Right forelimb (tissue), 1 donor: ENCODE results near the gene MRNIP.

ENCODE experiments used
- DNase-seq: peaks from one replicate; pipeline ENCODE4 v3.0.0-alpha.2; 2018

Gene MRNIP

DNA sequence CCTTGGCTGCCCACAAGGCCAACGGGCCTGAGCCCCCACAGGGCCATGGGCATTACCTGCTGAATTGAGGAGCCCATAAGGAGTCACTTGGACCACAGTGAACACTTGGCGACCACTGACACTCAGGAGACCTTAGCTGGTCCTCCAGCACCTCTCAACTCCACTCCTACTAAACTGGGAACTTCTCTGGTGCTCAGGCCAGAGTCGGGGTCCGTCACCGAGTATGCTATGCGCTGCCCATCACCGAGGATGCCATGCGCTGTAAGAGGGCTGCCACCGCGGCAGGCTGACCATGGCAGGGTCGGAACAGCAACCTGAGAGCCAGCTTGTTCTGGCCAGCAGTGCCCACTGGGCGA lies 38.5 kb downstream of the MRNIP start:
- DNase-seq, result peak; percentile 53

DNA sequence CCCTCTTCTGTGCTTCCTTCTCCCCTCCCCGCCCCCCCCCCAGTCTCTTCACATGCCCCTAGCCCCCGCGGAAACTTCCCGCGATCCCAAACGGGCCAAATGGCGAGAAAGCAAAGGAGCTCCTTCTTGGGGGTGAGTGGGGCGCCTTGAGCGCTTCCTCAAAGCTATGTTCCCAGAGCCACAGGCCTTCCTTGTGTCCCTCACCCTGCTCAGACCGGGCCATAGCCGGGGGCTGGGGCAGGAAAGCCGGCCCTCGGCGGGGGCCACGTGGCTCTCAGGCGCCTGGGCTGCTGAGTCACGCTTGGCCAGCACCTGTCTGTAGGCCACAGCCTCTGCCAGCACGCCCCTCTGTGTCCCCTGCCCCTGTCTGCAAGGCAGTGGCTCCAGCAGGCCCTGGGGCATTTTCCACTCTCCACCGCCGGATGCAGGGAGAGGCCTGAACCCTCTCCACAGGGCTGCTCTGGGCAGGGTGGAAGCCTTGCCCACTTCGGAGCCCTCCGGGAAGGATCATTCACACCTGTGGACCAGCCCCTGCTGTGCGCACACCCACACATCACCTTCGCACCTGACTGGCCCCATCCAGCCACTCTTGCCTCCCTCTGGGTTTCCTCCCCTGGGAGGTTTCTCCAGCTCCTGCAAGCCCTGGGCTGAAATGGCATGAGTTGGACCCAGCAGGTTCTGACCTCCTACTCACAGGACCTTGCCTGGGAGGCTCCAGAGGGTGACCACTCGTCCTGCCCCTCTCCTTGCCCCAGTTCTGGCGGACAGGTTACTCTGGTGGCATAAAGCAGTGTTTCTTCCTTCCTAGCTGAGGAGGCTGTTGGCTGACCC lies 39.1 kb downstream of the MRNIP start:
- peak; percentile 68 for DNase-seq

DNA sequence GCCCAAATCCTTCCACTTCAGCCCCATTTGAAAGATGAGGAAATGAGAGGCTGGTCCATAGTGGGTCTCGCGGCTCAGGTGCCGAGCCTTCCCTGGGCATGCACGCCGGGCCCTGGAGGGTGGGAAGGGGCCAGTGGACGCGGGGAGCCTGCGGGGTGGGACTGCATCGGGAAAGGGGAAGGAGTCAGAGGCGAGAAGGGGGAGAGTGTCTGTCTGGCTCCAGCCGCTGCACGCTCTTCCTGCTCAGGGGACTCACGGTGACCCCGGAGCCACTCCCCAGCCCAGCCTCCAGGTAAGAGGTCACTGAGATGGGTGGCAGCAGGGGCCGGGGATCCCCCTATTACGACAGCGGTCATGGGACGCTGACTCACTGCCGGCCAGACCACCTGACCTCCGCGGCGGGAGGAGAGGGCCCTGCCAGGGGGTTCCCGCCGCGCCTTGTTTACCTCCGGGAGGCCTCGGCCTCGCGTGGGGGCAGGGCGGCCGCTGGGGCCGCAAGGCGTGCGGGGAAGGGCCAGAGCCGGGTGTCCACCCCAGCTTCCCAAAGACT lies 39.8 kb downstream of the MRNIP start:
- peak; percentile 85 for DNase-seq

DNA sequence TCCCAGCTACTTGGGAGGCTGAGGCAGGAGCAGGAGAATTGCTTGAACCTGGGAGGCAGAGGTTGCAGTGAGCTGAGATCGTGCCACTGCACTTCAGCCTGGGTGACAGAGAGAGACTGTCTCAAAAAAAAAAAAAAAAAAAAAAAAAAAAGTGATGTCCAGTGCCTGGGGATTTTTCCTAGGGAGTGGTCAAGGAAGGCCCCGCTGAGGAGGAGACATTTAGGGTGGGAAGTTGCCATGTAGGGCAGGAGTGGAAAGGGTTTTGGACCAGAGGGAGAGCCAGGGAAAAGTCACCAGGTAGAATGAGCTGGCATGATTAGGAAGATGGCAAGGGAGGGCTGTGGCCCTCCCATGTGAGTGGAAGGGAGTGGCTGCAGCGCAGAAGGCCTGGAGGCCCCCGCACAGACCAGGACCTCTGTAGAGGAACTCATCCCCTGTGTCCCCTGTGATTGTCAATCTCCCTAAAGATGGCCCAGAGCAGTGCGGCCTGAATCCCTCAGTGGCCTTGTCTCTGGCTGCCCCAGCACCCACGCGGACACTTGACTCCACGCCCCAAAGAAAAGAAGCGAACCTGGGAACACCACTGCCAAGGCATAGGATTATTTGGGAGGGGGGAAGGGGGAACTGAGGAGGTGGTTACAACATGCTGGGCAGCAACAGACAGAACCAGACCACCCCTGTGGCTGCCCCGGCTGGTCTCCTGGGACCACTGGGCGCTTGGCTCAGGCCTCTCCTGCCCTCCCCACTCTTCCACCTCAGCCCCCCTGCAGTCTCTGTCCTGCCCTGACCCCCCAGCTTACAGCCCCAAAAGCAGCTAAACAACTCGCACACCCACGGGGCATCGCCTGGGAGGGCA lies 40.5 kb downstream of the MRNIP start:
- DNase-seq, result peak; percentile 45

DNA sequence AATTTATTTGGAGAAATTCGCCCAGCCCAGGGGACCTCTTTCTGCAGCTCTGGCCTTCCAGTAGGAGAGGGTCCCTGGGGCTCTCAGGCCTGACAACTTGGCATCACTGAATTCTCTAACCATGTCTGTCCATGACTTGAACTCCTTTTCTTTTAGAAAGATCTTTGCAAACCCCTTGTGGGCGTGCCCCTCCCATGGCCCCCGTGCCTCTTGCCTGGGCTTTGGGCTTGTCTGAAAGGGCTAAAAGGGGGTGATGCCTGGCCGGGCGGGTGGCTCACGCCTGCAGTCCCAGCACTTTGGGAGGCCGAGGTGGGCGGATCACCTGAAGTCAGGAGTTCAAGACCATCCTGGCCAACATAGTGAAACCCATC lies 41.2 kb downstream of the MRNIP start:
- DNase-seq, result no peak

DNA sequence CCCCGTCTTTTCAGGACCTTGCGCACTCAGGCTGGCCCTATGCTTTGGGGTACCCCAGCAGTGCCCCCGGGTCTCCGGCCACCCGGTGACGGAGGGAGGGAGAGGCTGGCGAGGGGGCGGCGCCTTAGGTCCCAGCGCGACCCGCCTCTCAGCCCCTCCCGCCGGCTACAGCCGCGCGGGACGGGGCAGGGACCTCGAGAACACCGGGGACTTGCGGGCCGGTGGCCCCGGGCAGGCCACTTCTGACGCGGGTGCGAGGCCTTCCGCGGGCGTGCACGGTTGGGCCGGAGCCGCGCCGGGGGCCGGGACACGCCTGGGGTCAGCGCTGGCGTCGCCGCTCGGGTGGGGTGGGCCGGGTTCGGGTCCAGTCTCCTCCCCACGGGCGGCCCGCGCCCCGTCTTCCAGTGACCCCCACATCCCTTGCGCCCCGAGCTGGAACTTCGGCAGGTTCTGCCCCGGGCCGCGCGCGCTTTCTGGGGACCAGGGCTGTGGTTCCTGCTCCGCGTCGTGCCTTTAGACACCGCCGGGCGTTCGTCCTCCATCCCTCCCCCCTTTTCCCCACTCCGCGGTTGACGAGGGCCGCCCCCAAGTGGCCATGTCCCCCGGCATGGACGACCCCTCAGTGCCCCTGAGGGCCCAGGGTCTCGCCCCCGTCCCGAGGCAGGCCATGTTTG lies 41.7 kb downstream of the MRNIP start:
- no peak for DNase-seq

DNA sequence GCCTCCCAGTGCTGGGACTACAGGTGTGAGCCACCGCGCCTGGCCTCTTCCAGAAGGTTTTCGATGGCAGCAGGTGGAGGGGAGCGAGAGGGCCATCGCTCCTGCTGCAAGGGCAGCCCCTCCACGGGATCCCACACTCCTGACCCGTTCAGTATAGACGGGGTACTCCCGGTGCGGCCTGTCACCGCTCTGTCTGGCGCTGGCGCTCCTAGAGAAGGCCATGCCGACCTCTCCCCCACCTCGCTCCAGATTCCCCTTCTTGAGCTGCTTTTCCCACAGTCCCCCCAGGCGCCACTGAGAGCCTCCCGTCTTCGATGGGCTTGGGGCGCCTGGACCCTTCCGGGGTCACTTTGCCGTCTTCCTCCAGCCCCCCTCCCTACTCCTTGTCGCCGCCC lies 42.2 kb downstream of the MRNIP start:
- no peak for DNase-seq

DNA sequence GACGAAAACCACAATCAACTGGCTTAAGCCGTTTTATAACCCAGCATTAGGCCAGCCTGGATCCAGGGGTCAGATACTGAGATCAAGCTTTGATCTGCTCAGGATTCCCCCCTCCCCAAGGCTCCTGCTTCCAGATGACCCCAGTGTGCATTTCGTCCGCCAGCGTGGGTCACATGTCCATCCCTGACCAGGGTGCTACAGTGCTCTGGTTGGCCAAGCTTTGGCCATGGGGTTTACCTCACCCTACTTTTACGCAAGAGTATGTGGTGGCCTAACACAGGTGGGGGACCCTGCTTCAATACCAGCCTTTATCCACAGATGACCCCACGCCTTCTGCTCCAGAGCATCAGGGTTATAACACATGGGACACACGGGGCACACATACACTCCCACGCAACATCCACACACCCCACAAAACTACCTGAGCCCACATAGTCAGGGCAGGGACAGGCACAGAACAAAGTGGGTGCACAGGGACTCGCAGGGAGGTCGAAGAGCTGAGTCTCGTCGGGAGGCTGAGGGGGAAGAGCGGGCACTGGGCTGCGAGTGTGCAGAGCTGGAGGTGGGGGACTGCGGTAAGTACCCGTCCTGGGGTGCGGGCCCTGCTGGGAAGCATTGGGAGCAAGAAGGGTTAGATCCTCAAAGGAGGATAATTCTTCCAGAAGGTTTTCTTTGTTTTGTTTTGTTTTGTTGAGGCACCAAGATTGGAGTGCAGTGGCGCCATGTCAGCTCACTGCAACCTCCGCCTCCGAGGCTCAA lies 42.9 kb downstream of the MRNIP start:
- peak; percentile 41 for DNase-seq

DNA sequence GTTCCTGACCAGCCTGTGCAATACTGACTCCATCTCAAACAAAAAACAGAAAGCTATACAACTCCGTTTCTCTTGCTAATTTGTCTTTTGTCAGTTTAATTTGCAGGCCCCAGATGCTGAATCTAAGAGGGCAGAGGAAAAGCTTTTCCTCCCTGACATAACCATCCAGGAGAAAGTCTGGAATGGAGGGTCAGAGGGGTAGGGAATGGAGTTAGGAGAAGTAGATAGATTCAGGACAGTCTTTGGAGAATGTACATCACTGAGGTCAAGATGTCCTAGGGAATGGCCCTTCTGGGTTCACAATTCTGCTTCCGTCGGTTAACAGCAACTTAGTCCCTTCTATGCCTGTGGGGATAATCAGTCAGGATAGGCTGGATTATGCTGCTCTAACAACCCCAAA lies 44.5 kb downstream of the MRNIP start:
- DNase-seq, result no peak

DNA sequence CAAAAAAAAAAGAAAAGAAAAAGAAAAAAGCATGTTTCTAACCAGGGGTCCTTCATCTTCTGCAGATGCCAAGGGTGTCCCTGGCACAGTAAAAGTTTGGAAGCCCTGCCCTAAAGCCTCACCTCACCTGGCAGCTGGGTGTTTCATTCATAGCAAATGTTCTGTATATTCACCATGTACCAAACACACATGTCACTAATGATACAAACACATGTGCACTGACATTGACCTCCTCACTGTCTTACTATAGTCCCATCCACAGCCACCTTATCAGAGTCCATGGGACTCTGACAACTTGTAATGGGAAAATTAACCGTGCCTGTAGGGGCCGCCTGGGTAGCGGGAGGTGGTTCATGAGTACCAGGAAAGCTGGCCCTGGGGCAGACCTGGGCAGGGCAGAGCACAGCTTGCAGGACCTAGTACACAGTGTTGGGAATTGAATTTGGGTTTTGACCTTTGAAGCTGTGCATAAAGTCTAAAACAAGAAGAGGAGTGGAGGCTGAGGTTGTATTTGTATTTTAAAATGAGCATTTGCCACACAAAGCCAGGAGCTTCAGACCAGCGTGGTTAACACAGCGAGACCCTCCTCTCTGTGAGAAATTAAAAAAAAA lies 45.5 kb downstream of the MRNIP start:
- no peak for DNase-seq

DNA sequence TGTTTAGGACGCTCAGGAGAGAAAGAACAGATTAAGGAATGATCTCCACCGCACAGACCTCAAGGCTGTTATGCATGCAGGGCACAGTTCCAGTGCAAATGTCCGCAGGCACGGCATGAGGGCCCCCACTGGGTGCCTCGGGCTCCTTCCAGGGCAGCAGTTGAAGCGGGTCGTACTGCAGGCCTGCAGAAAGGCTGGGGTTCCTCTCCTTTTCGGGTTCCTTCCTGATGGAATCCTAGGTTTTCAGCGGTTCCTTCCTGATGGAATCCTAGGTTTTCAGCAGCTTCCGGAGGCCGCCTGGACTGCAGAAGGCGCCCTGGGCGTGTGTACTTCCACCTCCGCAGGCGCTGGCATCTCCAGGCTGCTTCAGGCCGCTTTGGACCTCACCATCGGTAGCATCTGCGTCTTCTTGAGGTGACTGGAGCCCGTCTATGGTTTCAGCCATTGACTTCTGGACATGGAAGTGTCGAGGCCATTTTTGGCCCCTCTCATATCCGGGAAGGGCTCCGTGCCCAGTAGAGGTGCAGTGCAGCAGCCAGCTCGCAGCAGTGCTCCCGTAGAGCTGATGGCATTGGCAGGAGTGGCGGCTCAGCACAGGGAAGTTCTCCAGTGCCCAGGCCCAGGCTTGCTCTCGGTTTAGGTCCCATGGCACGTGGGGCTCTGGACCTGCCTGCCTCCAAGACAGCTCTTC lies 46.3 kb downstream of the MRNIP start:
- no peak for DNase-seq

DNA sequence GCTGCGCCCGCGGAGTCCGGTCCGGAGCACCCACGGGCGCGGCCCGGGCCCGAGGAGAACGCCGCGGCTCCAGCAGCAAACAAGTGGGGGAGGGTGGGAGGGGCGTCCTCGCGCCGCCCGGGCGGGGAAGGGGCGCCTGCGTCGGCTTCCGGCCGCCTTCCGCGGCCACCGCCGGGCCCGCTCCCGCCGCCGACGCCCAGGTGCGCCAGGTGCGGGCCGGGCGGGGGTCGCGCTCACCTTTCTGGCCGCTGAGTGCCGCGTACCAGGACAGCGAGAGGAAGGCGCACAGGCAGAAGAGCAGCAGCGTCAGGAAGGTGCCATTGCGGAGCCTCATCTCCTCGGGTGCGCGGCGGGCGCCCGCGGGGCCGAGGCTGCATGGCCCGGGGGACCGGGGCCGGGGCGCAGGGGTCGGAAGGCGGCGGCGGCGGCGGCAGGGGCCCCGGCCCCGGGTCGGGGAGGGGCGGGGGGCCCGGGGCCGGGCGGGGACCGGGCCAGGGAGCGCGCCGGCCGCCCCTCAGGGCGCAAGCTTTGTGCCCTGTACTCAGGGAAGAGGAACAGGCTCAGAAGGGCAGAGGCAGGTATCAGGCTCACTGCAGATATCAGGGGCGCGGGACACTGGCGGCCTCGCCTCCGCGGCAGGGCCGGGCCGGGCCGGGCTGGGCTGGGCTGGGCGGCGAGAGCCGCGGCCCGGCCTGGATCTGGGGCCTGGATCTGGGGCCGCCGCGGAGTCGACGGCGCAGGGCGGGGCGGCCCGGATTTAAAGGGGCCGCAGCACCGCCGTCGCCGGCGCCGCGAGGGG lies 52.2 kb downstream of the MRNIP start, which contains the start of gene MGAT4B:
Gene MGAT4B (minus strand): TSS at position 617 of the 799 bp plus-strand sequence. CDS start 283 bp downstream, at position 334.
- DNase-seq, result peak; percentile 85

DNA sequence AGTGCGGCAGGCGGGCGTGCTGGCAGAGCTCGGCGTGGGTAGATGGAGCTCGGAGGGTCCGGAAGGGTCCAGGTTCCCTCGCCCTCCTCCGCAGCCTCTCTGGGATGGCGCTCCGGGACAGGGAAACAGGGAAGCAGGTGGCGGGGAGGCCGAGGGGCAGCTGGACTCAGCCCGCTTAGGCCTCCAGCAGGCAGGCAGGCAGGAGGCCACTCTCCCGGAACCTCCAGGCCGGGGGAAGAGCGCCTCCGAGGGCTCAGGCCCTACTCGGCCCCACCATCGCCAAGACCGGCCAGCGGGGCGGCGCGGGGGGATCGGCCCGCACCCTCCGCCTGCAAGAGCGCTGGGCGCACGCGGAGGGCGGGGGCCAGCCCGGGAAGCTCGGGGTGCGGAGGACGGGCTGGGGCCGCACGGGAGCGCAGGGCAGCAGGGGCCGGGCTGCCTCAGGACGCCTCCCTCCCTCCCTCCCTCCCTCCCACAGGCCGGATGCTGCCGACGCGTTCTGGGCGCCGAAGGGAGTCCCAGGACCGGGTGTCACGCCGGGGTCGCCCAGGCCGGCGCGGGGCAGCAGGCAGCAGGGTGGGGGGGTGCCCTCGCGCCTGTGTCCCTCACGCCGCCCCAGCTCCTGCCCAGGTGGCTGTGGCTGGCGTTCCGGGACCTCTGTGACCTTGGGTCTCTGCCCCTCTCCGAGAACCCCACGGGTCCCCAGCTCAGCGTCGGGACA lies 52.9 kb downstream of the MRNIP start:
- peak; percentile 64 for DNase-seq

DNA sequence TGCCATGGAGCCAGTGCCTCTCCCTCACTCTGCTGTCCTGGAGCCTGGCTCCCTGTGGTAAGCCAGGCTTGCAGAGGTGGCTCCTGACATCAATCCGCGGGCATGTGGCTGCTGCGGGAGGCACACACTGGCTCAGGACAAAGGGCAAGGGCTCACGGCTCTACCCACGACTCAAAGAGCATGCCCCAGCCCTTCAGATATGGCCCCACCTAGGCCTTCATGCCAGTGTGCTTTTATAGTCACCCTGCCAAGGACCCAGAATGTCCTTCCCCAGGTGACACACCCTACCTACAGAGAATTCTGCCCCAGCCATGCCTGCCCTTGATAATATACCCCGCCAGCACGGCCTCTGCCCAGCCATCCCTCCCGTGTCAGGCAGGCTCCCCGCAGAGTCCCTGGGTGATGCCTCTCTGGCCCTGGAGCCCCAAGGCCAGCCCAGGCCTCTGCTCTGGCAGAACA lies 53.5 kb downstream of the MRNIP start:
- no peak for DNase-seq

DNA sequence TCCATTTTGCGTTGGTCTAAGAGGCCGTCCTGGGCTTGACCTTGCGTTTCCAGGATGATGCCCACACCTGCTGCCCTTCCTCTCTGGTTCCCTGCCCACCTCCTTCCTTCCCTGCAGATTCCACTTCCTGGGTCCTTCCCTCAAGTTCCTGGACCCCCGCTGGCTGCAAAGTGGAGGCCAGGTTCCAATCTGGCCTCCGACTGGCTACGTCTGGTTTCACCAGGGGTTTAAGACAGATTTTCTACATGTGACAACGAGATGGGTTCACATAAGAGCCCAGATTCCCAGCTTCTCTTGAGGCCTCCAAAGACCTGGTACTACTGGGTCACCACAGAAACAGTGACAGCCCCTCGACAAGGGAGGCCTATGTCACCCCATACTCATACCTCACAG lies 54.1 kb downstream of the MRNIP start:
- DNase-seq, result no peak

DNA sequence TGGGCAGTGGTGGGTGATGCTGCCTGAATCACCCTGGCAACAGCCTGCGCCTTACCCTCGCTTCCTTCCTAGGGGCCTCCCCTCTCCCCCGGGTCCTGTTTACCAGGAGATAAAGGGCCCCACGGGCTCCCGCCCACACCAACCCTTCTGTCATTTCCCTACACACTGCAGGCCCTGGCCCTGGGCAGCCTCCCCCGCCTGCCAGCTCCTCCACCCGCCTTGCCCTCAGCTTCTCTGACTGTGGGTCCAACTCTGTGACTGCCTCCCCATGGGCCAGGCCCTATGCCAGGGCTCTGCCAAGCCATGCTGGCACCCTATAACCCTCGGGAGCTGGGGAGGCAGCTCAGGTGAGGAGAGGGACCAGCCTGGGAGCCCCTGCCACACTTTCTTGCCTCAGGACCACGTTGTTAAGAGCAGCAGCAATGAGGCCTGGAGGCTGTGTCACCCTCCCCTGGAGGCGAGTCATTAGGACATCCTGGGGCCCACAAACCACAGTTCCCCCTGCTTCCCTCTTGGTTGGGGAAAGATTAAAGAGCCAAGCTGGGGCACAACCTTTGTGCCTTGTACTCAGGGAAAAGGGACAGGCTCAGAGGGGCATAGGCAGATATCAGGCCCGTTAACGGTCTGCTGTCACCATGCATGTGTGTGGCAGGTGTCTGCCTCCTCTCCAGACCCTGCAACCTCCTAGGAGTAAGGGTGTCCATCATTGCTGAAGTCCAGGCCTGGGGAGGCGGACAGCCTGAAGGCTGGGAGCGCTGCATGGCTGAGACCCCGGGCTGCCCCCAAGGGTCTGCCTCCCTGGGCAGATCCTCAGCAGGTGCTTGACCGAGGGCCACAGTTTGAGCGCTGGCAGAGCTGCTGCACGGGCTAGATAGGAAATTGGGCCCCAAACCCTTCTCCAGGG lies 54.7 kb downstream of the MRNIP start:
- DNase-seq, result no peak

DNA sequence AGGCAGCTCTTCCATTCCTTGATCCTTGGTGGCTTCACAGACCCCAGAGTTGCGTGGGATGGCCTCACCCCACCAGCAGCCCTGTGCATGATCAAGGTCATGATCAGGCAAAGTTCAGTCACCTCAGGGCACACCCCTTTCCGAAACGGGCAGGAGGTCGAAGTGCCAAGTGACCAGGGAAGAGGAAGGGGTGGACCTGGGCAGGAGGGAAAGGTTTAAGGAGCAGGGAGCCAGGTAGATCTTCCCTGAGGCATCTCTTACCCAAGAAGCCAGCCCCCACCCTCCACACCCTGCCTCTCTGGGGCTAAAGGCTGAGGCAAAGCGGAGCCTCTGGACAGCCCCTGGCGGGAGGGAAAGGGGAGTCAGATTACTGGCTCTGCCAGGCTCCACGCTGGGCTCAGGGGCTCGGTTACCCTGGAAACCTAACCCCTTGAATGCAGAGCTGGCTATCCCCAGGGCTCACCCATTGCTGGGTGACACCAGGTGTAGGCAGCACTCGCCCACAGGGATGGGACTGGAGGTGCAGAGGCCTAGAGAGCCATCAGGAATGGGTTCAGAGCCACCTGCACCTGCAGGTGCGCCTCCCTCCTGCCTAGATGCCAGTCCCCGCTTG lies 55.6 kb downstream of the MRNIP start:
- DNase-seq, result no peak
